ENCODE measurements around the gene DNM2.
"Not testable (repeated sequence)": the region's sequence is repeated elsewhere in the genome, so short reads cannot be mapped to it uniquely, and the experiment has no call there.

DNM2 gene

DNA sequence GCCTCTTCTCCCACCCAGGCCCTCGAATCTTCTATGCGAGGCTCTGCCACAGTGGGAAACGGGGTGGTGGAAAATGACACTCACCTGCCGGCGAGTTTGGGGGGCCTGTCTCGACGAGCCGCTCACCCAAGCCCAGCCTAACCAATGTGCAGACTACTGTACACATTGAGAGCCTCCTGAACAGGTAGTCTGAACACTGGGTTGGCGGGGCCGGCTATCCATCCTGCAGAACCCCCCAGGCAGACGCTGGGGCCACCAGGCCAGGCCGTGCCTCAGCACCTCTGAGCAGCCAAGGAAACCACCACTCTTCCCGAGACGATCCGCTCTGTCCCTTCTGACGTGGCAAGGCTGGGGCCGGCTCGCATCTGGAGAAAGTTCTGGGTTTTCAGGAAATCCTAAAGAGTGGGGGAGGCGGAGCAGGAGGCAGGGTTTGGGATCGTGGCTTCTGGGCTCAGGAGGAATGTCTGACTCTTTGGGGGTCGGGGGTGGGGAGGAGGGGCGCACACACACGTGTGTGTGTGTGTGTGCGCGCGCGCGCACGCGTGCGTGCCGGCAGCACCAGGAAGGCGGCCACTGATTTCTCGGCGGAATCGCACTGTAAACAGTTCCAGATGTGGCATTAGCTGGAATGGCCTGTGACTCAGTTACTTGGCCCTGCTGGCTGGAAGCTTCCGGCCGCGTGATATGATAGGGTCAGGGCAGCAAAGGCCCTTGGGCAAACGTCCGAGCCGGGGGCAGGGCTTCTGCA lies 99.6 kb downstream of the DNM2 start:
- DNase-seq (ENCODE audit: low read depth) = no peak

DNA sequence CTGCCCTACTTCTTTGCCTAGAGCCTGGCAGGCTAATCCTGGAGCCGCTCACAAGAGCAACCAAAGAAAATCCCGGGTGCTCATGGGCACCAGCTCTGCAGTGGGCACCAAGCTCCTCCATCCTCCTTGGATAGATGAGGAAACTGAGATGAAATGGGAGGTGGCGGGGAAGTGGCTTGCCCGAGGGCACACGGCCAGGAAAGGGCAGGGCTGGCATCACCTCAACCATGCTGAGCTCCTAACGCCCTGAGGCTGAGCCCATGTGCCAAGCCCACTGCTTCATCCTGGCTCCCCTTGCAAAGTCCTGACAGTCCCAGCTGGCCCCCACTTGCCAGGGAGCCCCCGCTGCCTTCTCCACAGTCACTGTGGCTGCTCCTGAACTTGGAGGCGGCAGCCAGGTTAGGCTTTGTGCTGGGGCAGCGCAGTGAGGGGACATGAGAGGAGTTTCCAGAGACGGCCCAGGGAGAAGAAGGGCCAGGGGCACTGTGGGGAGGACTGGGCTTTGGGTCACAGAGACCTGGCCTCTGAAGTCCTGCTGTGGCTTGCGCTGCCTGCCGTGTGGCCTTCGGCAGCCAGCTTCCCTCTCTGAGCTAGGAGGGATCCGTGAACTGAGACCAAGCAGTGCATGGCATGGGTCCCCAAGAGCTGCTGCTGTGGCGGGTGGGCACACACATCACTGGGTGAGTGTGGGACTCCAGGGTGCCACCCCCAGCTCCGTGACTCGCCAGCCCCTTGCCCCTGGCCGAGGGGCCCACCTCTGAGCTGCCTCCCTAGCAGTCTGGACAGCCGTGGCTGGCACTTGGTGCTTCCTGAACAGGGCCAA lies 100.6 kb downstream of the DNM2 start:
- DNase-seq (ENCODE audit: low read depth) = no peak

DNA sequence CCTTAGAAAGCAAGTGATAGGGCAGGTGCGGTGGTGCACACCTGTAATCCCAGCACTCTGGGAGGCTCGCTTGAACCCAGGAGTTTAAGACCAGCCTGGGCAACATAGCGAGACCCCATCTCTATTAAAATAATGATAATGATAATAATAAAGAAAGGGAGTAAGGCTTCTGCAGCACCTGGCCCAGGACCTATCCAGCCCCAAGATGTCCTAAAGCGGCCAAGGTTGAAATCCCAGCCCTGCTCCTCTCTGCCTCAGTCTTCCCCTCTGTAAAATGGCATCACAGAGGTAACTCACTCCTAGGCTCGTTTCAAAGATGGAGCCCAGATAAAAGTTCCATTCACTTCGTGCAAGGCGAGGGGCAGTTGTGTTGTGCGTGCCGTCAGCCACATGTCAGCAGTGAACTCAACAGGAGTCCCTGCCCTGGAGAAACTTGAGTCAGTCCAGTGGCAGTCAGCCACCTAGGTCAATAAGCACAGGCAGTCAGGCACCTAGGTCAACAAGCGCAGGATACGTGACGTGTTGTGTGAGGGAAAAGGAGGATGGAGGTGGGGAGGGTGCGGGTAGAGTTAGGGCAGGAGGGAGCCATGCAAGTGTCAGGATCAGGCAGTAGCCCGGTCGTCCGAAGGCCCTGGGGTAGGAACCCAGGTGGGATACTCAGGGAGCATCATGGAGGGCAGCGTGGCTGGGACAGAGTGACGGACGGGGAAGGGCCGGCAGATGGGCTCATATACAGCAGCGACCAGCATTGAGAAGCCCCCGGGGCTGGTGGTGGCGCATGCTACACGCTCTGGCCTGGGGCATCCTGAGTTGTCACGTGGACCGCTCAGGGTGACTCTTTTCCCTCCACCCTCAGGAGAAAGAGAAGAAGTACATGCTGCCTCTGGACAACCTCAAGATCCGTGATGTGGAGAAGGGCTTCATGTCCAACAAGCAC lies 101.5 kb downstream of the DNM2 start:
- DNase-seq (ENCODE audit: low read depth) = no peak

DNA sequence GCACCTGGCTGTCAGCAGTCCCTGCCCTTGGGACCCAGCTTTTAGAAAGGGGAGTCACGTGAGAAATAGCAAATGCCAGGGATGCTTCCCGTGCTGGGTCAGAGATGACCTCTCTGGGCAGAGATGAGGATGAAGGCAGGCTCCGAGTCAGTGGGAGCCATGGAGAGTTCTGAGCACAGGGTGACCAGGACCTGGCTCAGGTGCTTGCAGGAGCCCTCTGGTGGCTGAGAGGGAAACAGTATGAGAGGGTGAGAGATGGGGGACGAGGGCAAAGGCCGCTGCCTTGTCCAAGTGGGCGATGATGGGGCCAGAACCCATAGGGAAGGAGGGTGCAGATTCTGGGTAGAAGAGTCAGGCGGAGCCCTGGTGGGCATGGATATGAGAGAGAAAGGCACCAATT lies 102.3 kb downstream of the DNM2 start:
- no peak for DNase-seq (ENCODE audit: low read depth)

DNA sequence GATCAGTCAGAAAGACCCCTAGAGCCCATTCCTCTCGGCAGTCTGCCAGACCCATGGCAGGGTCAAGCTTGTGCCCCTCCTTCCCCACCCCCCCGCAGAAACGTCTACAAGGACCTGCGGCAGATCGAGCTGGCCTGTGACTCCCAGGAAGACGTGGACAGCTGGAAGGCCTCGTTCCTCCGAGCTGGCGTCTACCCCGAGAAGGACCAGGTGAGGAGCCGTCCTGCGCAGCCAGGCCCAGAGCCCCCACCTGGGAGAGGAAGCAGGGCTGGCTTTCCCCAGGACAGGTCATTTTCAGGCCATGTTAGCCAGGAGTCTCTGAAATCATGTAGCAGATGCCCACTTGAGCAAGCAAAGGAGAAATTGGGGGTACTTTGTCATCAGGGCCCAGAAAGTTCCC lies 105.8 kb downstream of the DNM2 start:
- no peak for DNase-seq (ENCODE audit: low read depth)

DNA sequence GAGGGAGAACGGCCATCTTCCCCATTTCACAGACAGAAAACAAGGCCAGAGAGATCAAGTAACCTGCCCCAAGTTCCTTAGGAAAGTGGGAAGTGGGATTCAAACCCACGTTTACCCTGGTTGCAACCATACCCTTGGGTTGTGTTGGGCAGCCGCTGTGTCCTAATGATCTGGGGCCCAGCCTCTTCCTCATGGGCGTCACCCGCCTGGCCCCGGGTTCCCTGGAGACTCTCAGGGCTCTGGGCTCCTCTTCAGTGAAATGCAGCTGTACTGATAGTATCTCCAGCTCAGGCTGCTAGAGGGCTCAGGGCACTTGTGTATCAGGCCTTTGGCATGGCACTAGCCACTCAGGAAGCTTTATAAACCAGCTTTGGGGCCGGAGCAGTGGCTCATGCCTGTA lies 108.4 kb downstream of the DNM2 start:
- no peak for DNase-seq (ENCODE audit: low read depth)

DNA sequence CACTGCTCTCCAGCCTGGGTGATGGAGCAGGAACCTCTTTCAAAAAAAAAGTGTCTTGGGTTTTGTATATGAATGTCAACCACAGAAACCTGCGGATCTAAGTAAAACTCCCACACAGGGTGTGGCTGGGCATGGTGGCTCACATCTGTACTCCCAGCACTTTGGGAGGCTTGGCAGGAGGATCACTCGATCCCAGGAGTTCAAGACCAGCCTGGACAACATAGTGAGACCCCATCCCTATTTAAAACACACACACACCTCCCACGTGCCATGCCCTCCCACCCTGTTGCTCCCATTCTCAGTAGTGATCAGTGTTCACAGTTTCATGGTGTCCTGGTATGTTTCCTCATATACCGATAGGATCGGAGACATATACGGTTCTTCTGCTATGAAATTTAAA lies 109.0 kb downstream of the DNM2 start:
- no peak for DNase-seq (ENCODE audit: low read depth)

DNA sequence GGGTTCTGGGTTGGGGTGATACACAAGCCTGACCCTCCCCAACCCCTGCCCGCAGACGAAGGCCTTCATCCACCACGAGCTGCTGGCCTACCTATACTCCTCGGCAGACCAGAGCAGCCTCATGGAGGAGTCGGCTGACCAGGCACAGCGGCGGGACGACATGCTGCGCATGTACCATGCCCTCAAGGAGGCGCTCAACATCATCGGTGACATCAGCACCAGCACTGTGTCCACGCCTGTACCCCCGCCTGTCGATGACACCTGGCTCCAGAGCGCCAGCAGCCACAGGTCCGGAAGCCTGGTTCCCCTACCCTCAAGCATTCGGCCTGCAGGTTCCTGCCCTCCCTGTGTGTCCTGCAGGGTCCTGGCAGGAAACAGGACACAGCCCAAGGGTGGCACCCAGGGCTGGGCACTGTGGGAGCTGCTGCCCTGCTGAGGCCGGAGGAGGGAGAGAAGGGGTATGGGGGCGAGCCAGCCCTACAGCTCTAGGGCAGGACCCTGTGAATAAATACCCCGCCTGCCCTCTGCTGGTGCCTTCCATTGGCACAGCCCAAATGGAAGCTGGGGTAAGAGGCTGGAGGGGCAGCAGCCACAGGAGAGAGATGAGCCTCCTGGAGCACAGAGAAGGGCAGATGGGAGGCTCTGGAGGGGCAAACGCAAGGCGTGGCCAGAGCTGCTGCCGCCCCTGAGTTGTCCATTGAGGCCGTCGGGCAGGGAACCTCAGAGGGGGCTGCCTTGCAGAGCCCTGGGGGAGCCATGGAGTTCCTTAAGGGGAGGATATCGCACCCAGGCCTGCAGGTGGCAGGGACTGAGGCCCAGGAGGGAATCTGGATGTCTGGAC lies 111.3 kb downstream of the DNM2 start:
- no peak for DNase-seq (ENCODE audit: low read depth)

DNA sequence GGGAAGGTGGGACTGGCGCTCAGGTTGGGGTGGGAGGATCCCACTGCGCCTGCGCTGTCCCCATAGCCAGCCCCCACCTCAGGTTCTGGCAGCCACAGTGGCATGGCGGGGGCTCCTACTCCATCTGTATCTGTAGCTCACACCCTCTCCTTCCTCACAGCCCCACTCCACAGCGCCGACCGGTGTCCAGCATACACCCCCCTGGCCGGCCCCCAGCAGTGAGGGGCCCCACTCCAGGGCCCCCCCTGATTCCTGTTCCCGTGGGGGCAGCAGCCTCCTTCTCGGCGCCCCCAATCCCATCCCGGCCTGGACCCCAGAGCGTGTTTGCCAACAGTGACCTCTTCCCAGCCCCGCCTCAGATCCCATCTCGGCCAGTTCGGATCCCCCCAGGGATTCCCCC lies 112.1 kb downstream of the DNM2 start:
- DNase-seq (ENCODE audit: low read depth) = no peak

DNA sequence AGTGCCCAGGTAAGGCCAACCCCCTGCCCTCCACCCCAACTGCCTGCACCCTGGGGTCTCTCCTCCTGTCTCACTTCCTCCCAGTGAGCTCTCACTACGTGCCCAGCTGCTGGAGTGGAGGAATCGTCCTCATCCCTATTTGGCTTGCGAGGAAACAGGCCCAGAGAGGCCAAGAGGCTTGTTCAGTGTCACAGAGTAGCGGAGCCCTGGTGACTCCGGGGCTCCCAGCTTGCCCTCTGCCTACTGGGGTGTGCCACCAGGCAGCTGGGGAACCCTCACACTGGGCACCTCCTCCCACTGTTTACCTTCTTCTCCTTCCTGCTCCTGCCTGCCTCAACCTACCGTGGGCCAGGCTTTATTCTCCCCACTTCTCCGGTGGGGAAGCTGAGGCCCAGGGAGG lies 112.5 kb downstream of the DNM2 start:
- no peak for DNase-seq (ENCODE audit: low read depth)

DNA sequence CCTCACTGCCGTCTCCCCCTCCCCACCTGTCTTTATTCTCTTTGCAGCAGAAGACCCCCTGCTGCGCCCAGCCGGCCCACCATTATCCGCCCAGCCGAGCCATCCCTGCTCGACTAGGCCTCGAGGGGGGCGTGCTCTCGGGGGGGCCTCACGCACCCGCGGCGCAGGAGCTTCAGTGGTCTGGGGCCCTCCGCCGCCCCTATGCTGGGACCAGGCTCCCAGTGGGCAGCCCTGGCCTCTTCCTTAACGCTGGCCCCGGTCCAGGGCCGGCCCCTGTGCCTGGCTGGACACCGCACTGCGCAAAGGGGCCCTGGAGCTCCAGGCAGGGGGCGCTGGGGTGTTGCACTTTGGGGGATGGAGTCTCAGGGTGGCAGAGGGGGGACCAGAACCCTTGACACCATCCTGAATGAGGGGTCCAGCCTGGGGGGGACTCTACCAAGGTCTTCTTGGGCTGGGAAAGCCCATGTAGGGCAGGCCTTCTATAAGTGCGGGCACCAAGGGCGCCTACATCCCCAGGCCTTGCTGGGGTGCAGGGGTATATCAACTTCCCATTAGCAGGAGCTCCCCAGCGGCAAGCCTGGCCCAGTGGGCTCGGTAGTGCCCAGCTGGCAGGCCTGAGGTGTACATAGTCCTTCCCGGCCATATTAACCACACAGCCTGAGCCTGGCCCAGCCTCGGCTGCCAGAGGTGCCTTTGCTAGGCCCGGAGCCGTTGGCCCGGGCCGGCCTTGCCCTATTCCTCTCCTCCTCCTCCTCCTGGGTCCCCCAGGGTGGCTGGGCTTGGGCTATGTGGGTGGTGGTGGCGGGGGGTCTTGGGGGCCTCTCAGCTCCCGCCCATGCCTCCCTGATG lies 113.3 kb downstream of the DNM2 start:
- no peak for DNase-seq (ENCODE audit: low read depth)

DNA sequence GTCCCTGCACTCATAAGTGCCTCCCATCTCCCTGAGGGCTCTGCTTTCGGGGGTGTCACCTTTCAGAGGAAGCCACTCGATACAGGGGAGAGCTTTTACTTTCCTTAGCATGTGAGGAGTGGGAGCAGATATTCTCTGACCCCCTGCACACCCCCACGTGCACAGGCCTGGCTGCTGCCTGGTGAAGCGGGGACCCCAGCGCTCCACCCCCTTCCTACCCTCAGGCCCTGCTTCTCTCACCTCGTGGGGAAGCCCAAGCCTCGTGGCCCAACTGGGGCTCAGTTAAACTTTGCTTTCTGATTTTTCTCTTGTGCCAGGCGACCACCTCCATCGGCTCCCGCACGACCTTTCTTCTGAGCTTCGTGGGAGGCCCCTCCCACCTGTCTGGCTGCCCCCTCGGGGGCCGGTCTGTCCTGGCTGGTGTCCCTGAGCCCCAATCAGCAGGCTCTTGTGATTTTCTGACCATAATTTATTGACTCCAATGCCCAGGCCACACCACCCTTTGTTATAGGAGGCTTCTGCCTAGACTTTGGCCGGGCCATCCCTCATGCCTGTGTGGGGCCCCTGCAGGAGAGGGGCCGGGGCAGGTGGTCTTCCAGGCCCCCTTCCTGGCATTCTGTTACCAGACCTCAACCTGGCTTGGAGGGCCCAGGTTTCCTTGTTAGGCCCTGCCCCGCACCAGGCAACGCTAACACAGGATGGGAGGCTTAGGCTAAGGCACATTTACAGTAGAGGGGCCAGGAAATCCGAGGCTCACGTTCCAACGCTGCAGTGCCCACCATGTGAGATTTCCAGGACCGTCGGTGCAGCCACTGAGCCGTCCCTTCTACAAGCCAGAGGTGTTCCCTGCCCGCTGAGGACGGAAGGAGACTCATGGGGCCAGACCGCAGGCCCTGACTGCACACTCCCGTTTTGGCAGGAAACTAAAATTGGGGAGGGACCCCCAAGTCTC lies 114.4 kb downstream of the DNM2 start:
- no peak for DNase-seq (ENCODE audit: low read depth)

DNA sequence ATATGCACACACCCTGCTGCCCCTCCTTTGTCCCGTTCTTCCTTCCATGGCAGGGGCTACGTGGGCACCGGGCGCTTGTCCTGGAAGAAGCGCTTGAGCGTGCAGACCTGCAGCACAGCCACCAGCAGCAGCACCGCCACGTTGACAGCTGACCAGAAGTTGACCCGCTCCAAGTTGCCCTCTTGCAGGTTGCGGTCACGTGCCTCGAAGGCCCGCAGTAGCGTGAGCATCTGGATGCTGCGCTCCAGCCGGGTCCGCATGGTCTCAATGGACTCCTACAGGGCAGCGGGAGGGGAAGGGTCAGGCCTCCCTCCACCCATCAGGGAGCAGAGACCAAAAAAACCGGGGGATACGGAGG lies 115.0 kb downstream of the DNM2 start:
- no peak for DNase-seq (ENCODE audit: low read depth)

DNA sequence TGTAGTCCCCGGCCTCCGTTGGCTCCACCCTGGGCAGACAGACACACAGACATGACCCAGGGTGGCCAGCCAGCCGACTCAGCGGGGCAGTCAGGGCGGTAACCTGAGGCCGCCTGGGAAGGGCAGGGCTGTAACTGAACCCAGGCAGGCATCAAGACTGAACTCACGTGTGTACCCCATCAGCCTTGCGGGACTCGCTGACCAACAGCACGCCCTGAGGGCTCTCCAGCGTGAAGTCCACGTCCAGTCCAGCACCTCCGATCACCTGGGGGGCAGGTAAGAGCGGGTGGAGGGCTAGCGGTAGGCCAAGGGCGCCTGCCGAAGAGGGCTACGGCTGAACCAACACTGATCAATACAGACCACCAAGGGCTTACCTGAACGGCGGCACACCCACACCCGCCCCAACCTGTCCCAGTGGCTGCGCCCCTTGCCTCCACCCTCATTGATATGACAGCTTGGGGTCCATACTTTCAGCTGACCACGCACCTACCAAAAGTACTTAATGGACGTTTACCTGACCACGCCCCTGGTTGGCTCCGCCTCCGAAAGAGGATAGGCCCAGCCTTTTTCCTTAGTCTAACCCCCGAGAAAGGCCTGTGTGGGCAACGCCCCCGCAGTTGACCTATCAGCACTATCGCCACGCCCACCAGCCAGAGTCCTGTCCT lies 117.3 kb downstream of the DNM2 start:
- no peak for DNase-seq (ENCODE audit: low read depth)

DNA sequence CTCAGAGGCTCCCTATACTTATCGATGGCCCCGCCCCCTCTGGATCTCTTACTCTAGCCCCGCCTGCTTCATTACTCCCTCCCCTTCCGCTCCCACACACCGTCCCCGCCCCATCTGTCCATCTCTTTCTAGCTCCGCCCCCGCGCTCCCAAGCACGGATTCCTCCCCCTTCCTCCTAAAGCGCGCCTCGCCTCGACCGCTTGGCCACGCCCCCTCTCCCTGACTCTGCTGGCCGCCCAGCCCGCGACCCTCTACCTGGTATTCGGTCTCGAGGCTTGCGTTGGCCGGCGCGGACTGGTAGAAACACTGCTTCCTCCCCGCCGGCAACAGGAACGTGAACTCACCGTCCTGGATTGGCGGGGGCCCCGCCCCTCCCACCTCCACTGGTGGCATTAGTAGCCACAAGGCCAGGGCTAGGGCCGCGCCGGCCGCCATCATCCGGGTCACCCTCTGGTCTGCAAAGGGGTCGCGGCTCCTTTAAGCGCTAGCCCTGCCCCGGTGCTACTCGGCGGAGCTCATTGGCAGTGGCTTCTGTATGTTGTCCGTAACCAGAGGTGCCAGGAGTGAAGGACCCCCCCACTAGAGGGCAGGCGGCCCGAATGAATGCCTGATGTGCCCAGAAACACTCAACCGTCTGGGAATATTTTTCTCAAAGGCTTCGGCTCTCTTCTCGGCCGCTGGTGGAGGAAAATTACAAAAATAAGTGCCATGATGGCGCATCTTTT lies 118.0 kb downstream of the DNM2 start, which contains the start of gene TMED1:
Gene TMED1 (minus strand): TSS at position 459 of the 725 bp plus-strand sequence. CDS start 21 bp downstream, at position 438.
- peak; percentile 89 for DNase-seq (ENCODE audit: low read depth)

DNA sequence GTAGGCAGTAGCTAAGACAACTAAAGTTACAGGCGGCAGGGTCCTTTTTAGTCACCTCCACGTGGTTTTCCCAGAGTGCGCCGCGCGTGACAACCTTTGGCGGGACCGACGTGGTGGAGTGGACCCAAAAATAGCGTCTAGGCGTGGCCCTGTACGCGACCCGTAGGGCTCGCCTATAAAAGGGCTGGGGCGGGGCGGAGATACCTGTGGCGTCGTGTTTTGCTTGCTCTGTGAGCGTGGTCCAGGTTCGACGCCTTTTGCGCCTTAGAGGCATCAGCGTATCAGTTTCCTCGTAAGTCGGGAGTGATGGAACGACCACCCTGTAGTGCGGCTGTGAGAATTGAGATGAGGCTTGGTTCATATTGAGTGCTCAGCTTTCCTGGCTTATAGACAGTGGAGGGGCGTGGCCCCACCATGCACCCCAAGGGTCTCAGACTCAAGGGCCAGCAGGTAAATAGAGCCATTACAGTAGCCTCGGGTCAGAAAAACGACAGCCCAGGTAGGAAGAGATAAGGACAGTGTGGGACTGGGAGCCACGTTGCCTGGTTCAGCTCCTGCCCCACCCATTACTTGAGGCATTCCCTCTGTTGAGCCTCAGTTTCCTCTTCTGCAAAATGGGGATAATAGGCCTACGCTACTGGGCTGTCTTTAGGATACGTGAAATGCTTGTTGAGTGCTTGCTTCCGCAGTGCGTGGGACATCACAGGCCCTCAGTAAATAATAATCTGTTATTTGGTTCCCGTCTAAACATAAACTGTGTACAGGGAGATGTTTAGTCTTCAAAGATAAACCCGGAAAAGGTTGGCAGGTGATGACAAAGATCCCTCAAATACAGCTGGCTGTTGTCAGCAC lies 118.8 kb downstream of the DNM2 start:
- peak; percentile 76 for DNase-seq (ENCODE audit: low read depth)

DNA sequence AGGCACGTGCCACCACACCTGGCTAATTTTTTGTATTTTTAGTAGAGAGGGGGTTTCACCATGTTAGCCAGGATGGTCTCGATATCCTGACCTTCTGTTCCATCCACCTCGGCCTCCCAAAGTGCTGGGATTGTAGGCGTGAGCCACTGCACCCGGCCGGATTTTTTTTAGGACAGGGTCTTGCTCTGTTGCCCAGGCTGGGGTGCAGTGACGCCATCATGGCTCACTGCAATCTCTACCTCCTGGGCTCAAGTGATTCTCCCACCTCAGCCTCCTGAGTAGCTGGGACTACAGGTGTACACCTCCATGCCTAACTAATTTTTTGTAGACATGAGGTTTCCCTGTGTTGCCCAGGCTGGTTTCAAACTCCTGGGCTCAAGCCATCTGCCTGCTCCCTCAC lies 119.8 kb downstream of the DNM2 start:
- DNase-seq (ENCODE audit: low read depth) = not testable (repeated sequence)
